Activated gamma-delta T cell (primary cell): ENCODE measurements around the gene AKAP6.

ENCODE experiments used
- DNase-seq: peaks from one replicate; lab custom pipeline; 2025; lab: John Stamatoyannopoulos, UW

Gene AKAP6

GRCh38 chr14:32823706-32824105 is 494.6 kb downstream of the AKAP6 start:
- DNase-seq = no peak

GRCh38 chr14:32824195-32824594 is 495.1 kb downstream of the AKAP6 start:
- no peak for DNase-seq

GRCh38 chr14:32825058-32825457 is 496.0 kb downstream of the AKAP6 start:
- DNase-seq = no peak

- no peak for DNase-seq
Measured at GRCh38 chr14:32826404-32827082, 497.4 kb downstream of the AKAP6 start.

GRCh38 chr14:32827514-32827913 is 498.4 kb downstream of the AKAP6 start:
- no peak for DNase-seq

GRCh38 chr14:32835924-32836323 is 506.8 kb downstream of the AKAP6 start:
- DNase-seq = no peak

- no peak for DNase-seq
Measured at GRCh38 chr14:32841698-32842097, 512.6 kb downstream of the AKAP6 start.

- DNase-seq = no peak
Measured at GRCh38 chr14:32846821-32847365, 517.8 kb downstream of the AKAP6 start.

GRCh38 chr14:32847867-32848266 is 518.8 kb downstream of the AKAP6 start:
- no peak for DNase-seq

GRCh38 chr14:32865827-32866376 is 536.8 kb downstream of the AKAP6 start:
- DNase-seq = no peak

- DNase-seq = no peak
Measured at GRCh38 chr14:32883188-32883587, 554.1 kb downstream of the AKAP6 start.
